Natural killer cell (primary cell): Measurements from ENCODE around the gene TRIM60. TPM values are rescaled to one million over a fixed set of nuclear protein-coding genes. Genes with fewer than 3 reads are reported as not detected.
"Not testable (repeated sequence)": the region's sequence is repeated elsewhere in the genome, so short reads cannot be mapped to it uniquely, and the experiment has no call there.

Experiments
- ATAC-seq, 3 donors: fragments of 150-1000 bp in 2 of 3; fragments of 200-7000 bp in 1 of 3; cut with Tn5 transposase; 1 replicate in 1 of 3; 2 replicates in 2 of 3; pipeline ENCODE4 v1.10.0; 2021; ENCODE audit warnings: mild to moderate bottlenecking in 2 of 3, moderate library complexity in 2 of 3
- DNase-seq, 2 donors: peaks; one replicate each; pipeline versions ENCODE4 v3.0.0 to v3.0.0-alpha.2; 2013 to 2021; ENCODE audit warnings: mixed read lengths in 1 of 2
- H3K27ac ChIP-seq: one replicate; pipeline ENCODE4 v1.5.1; 2013; ENCODE audit warnings: mild to moderate bottlenecking, low read length
- H3K27me3 ChIP-seq: one replicate; pipeline ENCODE4 v1.6.1; 2013; ENCODE audit warnings: low read length; ENCODE audit not compliant: control insufficient read depth, insufficient read depth
- H3K36me3 ChIP-seq: one replicate; pipeline ENCODE4 v1.6.1; 2013; ENCODE audit warnings: low read length; ENCODE audit not compliant: control insufficient read depth, insufficient read depth
- H3K4me1 ChIP-seq: one replicate; pipeline ENCODE4 v1.6.1; 2013; ENCODE audit warnings: low read length; ENCODE audit not compliant: control insufficient read depth, insufficient read depth
- H3K4me3 ChIP-seq: one replicate; pipeline ENCODE4 v1.5.1; 2013; ENCODE audit warnings: low read length
- H3K9me3 ChIP-seq: one replicate; pipeline ENCODE4 v1.6.1; 2013; ENCODE audit warnings: low read length; ENCODE audit not compliant: control insufficient read depth, insufficient read depth
- H3K27ac Mint-ChIP-seq, 2 donors: one replicate each; pipeline ENCODE4 v1.8.0; 2022; ENCODE audit warnings: mild to moderate bottlenecking in 2 of 2, mixed read lengths in 2 of 2, moderate library complexity in 1 of 2
- H3K27me3 Mint-ChIP-seq, 2 donors: one replicate each; pipeline ENCODE4 v1.8.0; 2022; ENCODE audit warnings: low read depth in 2 of 2, mixed read lengths in 2 of 2
- H3K36me3 Mint-ChIP-seq: one replicate; pipeline ENCODE4 v1.8.0; 2022; ENCODE audit warnings: mixed read lengths
- H3K4me1 Mint-ChIP-seq, 2 donors: one replicate each; pipeline ENCODE4 v1.8.0; 2022; ENCODE audit warnings: mixed read lengths in 2 of 2
- H3K4me3 Mint-ChIP-seq: one replicate; pipeline ENCODE4 v1.8.0; 2022; ENCODE audit warnings: mild to moderate bottlenecking, moderate library complexity, mixed read lengths
- H3K9me3 Mint-ChIP-seq, 2 donors: one replicate each; pipeline ENCODE4 v1.8.0; 2022; ENCODE audit warnings: mixed read lengths in 2 of 2
- WGBS: methylation state at CpG from one replicate; pipeline ENCODE4 v1.1.7; 2013; ENCODE audit warnings: missing lambda C conversion rate; ENCODE audit not compliant: insufficient coverage; 5-methylcytosine and 5-hydroxymethylcytosine counted together
- intact Hi-C: fragments of 100-400 bp; cut with micrococcal nuclease; formaldehyde crosslinking; loops from one replicate; pipeline ENCODE4 v1.14.2; 2022
- total RNA-seq, 4 donors: library from RNA; stranded (reverse); fragments of 120-200 nt in 1 of 4; gene quantifications; one replicate each; pipeline versions ENCODE4 v1.2.3 to v1.2.4, GENCODE V29; 2013 to 2022
- TF ChIP-seq, protein P1 (sequence below): fragments of 200-600 bp; IDR thresholded peaks from one replicate; pipeline ENCODE4 v1.8.0; 2022; ENCODE audit warnings: antibody characterized with exemption

The TRIM60 gene
- total RNA-seq, 3 donors from 2014 or later (not counting 1 experiment from before 2014, with no cell fraction given): not detected

DNA sequence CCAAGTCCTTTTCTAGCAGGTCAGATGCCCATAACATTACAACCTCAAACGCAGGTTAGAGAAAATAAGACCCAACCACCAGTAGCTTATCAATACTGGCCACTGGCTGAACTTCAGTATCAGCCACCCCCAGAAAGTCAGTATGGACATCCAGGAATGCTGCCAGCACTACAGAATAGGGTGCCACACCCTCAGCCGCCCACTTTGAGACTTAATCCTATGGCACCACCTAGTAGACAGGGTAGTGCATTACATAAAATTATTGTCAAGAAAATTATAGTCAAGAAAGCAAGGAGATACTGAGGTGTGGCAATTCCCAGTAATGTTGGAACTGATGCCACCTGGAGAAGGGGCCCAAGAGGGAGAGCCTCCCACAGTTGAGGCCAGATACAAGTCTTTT is 34.5 kb upstream of the TRIM60 start:
- no peaks in the 10 kb centered on the region for H3K9me3 ChIP-seq
- no peak overlapping the region for H3K4me3 ChIP-seq
- no peaks in the 10 kb centered on the region for H3K4me1 ChIP-seq
- H3K27me3 Mint-ChIP-seq: peaks cover 8 to 28% of the 10 kb centered on the region in 2 donors
- TF ChIP-seq, protein P1, sequence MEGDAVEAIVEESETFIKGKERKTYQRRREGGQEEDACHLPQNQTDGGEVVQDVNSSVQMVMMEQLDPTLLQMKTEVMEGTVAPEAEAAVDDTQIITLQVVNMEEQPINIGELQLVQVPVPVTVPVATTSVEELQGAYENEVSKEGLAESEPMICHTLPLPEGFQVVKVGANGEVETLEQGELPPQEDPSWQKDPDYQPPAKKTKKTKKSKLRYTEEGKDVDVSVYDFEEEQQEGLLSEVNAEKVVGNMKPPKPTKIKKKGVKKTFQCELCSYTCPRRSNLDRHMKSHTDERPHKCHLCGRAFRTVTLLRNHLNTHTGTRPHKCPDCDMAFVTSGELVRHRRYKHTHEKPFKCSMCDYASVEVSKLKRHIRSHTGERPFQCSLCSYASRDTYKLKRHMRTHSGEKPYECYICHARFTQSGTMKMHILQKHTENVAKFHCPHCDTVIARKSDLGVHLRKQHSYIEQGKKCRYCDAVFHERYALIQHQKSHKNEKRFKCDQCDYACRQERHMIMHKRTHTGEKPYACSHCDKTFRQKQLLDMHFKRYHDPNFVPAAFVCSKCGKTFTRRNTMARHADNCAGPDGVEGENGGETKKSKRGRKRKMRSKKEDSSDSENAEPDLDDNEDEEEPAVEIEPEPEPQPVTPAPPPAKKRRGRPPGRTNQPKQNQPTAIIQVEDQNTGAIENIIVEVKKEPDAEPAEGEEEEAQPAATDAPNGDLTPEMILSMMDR: no peak
- no peak overlapping the region for H3K27ac ChIP-seq
- H3K4me3 Mint-ChIP-seq: no peak overlapping the region
- ATAC-seq (no peak), DNase-seq (no peak)
- no peaks in the 10 kb centered on the region for H3K9me3 Mint-ChIP-seq
- WGBS: 77% methylated on average over 2 of the region's 2 CpGs
- H3K4me1 Mint-ChIP-seq: no peaks in the 10 kb centered on the region
- no peaks in the 10 kb centered on the region for H3K36me3 Mint-ChIP-seq
- H3K27me3 ChIP-seq: no peaks in the 10 kb centered on the region
- intact Hi-C loops: no loop called here
- H3K36me3 ChIP-seq: no peaks in the 10 kb centered on the region
- no peak overlapping the region for H3K27ac Mint-ChIP-seq

DNA sequence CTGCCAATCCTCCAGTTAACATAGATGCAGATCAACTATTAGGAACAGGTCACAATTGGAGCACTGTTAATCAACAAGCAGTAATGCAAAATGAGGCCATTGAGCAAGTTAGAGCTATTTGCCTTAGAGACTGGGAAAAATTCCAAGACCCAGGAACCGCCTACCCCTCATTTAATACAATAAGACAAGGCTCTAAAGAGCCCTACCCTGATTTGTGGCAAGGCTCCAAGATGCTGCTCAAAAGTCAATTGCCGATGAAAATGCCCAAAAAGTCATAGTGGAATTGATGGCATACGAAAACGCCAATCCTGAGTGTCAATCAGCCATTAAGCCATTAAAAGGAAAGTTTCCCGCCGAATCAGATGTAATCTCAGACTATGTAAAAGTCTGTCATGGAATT is 33.9 kb upstream of the TRIM60 start:
- no peak overlapping the region for H3K27ac Mint-ChIP-seq
- Histone ChIP-seq H3K4me3 (no peak overlapping the region), H3K27ac (no peak overlapping the region), H3K9me3 (no peaks in the 10 kb centered on the region), H3K36me3 (no peaks in the 10 kb centered on the region), H3K4me1 (no peaks in the 10 kb centered on the region), H3K27me3 (no peaks in the 10 kb centered on the region)
- intact Hi-C loops: no loop called here
- no peaks in the 10 kb centered on the region for H3K36me3 Mint-ChIP-seq
- DNase-seq (no peak), ATAC-seq (no peak)
- WGBS: 89% methylated on average over 6 of the region's 6 CpGs
- TF ChIP-seq, protein P1: no peak
- peaks cover 8 to 28% of the 10 kb centered on the region in 2 donors for H3K27me3 Mint-ChIP-seq
- H3K4me1 Mint-ChIP-seq: no peaks in the 10 kb centered on the region
- no peak overlapping the region for H3K4me3 Mint-ChIP-seq
- no peaks in the 10 kb centered on the region for H3K9me3 Mint-ChIP-seq

DNA sequence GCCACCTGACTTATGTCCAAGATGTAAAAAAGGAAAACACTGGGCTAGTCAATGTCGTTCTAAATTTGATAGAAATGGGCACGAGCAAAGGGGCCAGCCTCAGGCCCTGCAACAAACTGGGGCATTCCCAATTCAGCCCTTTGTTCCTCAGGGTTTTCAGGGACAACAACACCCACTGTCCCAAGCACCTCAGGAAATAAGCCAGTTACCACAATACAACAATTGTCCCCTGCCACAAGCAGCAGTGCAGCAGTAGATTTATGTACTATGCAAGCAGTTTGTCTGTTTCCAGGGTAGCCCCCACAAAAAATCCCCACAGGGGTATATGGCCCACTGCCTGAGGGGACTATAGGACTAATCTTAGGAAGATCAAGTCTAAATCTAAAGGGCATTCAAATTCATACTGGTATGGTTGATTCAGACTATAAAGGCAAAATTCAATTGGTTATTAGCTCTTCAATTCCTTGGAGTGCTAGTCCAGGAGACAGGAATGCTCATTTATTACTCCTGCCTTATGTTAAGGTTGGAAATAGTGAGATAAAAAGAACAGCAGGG is 33.2 kb upstream of the TRIM60 start:
- H3K36me3 Mint-ChIP-seq, H3K9me3 Mint-ChIP-seq, H3K4me3 Mint-ChIP-seq, H3K27ac Mint-ChIP-seq, intact Hi-C loops, H3K4me1 ChIP-seq, H3K9me3 ChIP-seq, H3K36me3 ChIP-seq, ATAC-seq, H3K27me3 ChIP-seq, H3K4me1 Mint-ChIP-seq, H3K27ac ChIP-seq, H3K4me3 ChIP-seq, DNase-seq: not testable (repeated sequence)
- WGBS: 63% methylated on average over 2 of the region's 2 CpGs
- peaks cover 8 to 28% of the 10 kb centered on the region in 2 donors for H3K27me3 Mint-ChIP-seq

DNA sequence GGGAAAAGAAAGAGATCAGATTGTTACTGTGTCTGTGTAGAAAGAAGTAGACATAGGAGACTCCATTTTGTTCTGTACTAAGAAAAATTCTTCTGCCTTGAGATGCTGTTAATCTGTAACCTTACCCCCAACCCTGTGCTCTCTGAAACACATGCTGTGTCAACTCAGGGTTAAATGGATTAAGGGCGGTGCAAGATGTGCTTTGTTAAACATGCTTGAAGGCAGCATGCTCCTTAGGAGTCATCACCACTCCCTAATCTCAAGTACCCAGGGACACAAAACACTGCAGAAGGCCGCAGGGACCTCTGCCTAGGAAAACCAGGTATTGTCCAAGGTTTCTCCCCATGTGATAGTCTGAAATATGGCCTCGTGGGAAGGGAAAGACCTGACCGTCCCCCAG is 29.8 kb upstream of the TRIM60 start:
- ATAC-seq, H3K27me3 ChIP-seq, H3K27ac ChIP-seq, H3K4me1 ChIP-seq, H3K4me1 Mint-ChIP-seq, H3K27ac Mint-ChIP-seq, H3K36me3 Mint-ChIP-seq, H3K4me3 ChIP-seq, H3K4me3 Mint-ChIP-seq, H3K36me3 ChIP-seq, intact Hi-C loops, H3K9me3 Mint-ChIP-seq, H3K9me3 ChIP-seq, DNase-seq: not testable (repeated sequence)
- WGBS: no CpG with 5 or more reads among the region's 4 CpGs
- H3K27me3 Mint-ChIP-seq: peaks cover 7 to 29% of the 10 kb centered on the region in 2 donors
